ENCODE measurements around the gene HMGN1. TPM values are rescaled to one million over a fixed set of nuclear protein-coding genes. Genes with fewer than 3 reads are reported as not detected.

The HMGN1 gene, protein sequence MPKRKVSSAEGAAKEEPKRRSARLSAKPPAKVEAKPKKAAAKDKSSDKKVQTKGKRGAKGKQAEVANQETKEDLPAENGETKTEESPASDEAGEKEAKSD
- total RNA-seq (100 to 1,000 TPM in 2 of 6 donors, 10 to 100 TPM in 4; 60.1 to 128 (median 98.1) TPM), polyA plus RNA-seq (100 to 1,000 TPM in 1 of 2 donors, 10 to 100 TPM in 1; 89.9 to 140 TPM)

DNA sequence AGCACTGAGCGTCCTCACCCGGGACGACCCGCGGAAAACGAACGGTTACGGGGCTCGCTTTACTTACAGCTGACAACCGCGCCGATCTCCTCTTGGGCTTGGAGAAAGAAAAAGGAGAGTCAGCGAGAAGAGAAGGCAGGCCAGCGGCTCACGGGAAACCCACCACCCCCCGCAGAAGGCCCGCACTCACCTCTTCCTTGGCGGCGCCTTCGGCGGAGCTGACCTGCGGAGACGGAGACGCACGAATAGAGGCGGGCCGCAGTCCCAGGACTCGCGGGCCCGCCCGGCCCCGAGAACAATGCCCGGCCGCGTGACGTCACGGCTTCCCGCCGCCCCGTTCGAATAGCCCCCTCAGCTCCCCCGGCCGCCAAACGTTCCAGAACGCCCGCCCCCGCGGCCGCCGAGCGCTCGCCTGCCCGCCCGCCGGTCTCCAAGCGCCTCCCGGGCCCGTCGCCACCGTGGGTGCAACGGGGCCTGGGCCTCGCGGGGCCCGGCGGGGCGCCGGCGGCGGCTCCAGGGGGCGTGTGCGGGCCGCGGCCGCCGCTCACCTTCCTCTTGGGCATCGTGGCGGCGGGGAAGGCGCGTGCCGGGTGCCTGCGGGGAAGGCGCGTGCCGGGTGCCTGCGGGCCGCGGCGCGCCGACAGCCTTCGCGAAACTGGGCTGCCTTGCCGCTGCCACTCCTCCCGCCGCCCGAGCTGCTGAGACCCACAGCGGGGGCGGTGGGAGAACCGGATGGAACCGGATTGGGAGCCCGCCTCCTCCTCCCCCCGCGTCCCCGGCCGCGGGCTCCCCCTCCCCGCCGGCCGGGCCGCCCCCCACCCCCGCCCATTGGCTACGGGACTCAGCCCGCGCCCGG, at the start of gene HMGN1:
TSS of gene HMGN1 (minus strand) at position 734 of the 856 bp plus-strand sequence. CDS start at position 563, 171 bp downstream.
- peak; percentile 61 to 77 (median 72) for ATAC-seq
- Histone ChIP-seq H3K4me1 (peaks cover 0 to 36% (median 21%) of the 10 kb centered on the region in 3 donors), H3K36me3 (peaks cover under 1 to 4% (median 3%) of the 10 kb centered on the region in 3 donors), H3K9me3 (no peaks in the 10 kb centered on the region), H3K27ac (peak within 1 kb of the TSS; percentile 83 to 96 (median 93)), H3K27me3 (no peaks in the 10 kb centered on the region), H3K4me3 (peak within 1 kb of the TSS; percentile 38 to 79 (median 63))
- WGBS, 2 donors: 0 to 1% methylated on average over 43 to 109 of the region's 116 CpGs
- FAIRE-seq: no peak
- intact Hi-C loops (cut with DNase I): no loop called here
- TF ChIP-seq, protein P1, sequence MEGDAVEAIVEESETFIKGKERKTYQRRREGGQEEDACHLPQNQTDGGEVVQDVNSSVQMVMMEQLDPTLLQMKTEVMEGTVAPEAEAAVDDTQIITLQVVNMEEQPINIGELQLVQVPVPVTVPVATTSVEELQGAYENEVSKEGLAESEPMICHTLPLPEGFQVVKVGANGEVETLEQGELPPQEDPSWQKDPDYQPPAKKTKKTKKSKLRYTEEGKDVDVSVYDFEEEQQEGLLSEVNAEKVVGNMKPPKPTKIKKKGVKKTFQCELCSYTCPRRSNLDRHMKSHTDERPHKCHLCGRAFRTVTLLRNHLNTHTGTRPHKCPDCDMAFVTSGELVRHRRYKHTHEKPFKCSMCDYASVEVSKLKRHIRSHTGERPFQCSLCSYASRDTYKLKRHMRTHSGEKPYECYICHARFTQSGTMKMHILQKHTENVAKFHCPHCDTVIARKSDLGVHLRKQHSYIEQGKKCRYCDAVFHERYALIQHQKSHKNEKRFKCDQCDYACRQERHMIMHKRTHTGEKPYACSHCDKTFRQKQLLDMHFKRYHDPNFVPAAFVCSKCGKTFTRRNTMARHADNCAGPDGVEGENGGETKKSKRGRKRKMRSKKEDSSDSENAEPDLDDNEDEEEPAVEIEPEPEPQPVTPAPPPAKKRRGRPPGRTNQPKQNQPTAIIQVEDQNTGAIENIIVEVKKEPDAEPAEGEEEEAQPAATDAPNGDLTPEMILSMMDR (IDR thresholded peaks at IDR 0.05): no peak
- DNase-seq: peak; percentile 86 to 94 (median 90)

DNA sequence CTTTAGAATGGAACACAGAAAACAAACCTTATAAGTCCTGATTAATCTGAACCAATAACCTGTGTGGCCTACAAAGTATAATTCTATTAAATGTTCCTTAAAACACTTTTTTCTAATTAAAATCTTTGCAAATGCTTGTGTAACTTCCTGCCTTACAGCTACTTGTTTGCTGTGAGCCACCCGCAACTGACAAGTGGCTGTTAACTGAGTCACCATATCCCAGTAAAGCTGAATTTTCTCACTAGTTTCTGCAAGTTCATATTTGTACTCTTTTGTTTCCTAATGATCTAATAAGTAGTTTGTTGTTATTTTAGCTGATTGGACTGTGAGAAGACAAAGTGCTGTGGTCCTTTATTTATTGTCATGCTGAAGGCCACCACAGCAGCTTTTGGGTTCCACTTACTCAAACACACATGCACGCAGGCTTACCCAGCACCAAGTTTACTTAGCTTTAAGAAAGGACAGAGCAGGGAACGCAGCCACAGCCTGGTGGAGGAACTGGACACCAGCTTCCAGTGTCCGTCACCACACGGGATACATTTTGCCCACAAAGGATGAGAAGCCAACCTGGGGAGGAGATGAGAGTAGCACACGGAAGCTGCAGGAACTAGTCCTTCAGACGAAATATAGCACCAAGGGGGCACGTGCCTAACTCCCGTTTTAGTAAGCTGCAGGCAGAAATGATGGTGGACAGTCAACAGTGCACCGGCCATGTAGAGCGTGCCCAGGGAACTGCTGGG, 48.9 kb upstream of the HMGN1 start:
- Histone ChIP-seq H3K27me3 (no peaks in the 10 kb centered on the region), H3K27ac (no peak overlapping the region), H3K4me1 (no peaks in the 10 kb centered on the region), H3K4me3 (no peak overlapping the region), H3K9me3 (no peaks in the 10 kb centered on the region), H3K36me3 (peaks cover 0 to 27% (median 3%) of the 10 kb centered on the region in 3 donors)
- TF ChIP-seq, protein P1 (IDR thresholded peaks at IDR 0.05): no peak
- FAIRE-seq (no peak), ATAC-seq (no peak), DNase-seq (no peak)
- intact Hi-C loops (cut with DNase I): no loop called here
- 87 to 90% methylated on average over 11 of the region's 11 CpGs for WGBS, 2 donors

DNA sequence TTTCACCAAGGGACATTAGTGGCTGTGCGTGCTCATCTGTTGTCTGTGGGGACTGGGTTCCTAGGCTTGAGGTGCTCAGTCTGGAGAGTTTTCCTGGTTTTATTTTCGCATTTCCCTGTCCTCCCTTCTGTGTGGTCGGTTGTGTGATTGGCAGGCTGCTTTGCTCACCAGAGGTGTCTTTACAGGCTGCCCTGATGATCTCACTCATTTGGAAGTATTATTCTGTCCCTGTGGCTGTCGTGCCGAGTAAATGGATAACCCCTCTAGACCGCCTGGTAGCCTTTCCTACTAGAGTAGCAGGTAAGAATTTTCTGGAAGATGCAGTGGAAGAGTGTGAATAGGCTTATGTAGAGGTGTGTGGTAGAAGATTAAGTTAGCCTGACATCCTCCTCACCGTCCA, 44.1 kb upstream of the HMGN1 start:
- Histone ChIP-seq H3K4me3 (no peak overlapping the region), H3K36me3 (peaks cover 0 to 39% (median 15%) of the 10 kb centered on the region in 3 donors), H3K27me3 (no peaks in the 10 kb centered on the region), H3K9me3 (no peaks in the 10 kb centered on the region), H3K4me1 (no peaks in the 10 kb centered on the region), H3K27ac (no peak overlapping the region)
- ATAC-seq: no peak
- no peak for DNase-seq
- TF ChIP-seq, protein P1 (IDR thresholded peaks at IDR 0.05): no peak
- FAIRE-seq: no peak
- 83 to 85% methylated on average over 7 of the region's 7 CpGs for WGBS, 2 donors
- intact Hi-C loops (cut with DNase I): no loop called here

DNA sequence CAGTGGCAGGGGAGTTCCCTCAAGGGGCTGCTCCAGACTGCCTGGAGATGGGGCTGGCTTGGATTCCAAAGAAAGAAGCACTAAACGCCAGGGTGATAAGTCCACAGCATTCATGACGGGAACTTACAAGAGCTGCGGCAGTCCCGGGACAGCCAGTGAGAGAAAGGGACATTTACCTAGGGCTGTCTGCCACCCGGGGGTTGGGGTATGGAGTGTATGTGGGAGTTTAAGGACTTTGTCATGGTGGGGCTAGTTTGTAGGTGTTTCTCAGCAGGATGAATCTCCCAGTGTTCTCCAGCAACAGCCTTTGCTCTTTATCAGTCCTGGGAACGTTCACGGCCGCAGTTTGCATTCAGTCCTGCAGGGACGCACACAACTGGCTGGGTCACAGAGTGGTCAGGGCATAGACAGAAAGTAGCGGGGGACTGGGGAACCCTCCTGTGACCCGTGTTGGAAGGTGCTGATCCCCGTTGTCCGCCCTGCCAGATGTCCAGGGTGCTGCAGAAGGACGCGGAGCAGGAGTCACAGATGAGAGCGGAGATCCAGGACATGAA, 41.4 kb upstream of the HMGN1 start:
- no peak for DNase-seq
- intact Hi-C loops (cut with DNase I): no loop called here
- H3K9me3 ChIP-seq: no peaks in the 10 kb centered on the region

More for the DNA sequence above, 41.4 kb upstream of the HMGN1 start:
- Histone ChIP-seq H3K36me3 (peaks cover 0 to 33% (median 15%) of the 10 kb centered on the region in 3 donors), H3K4me3 (no peak overlapping the region), H3K27ac (no peak overlapping the region), H3K4me1 (peaks cover 4 to 11% (median 8%) of the 10 kb centered on the region in 3 donors), H3K27me3 (no peaks in the 10 kb centered on the region)
- ATAC-seq: no peak
- no peak for FAIRE-seq
- WGBS, 2 donors: 73 to 80% methylated on average over 16 of the region's 16 CpGs
- TF ChIP-seq, protein P1 (IDR thresholded peaks at IDR 0.05): no peak
